ENCODE data around the gene TENM3.

GRCh38 chr4:182449930-182450439, 206.8 kb downstream of the TENM3 start:
- TF ChIP-seq CTCF (IDR thresholded peaks at IDR 0.05; ENCODE audit: low read length) (no peak), EZH2 (IDR thresholded peaks at IDR 0.05; ENCODE audit: borderline replicate concordance, low read length) (no peak)
